AG10803 (cell line): Measurements from ENCODE around the gene GP1BA.
A peak's percentile ranks its signal among the peaks of the same experiment; 100 is the strongest.

ENCODE experiments used
- DNase-seq: peaks from one replicate; pipeline ENCODE4 v3.0.0; 2010; ENCODE audit warnings: low read depth
- H3K4me3 ChIP-seq: 2 replicates; pipeline ENCODE4 v1.5.1; 2011; ENCODE audit warnings: mild to moderate bottlenecking, low read length, control low read depth
- TF ChIP-seq, protein P1 (sequence below): conservative IDR thresholded peaks from 2 replicates; pipeline ENCODE4 v1.5.1; 2011; ENCODE audit warnings: mild to moderate bottlenecking, low read length, control low read depth, inconsistent platforms

Gene GP1BA

GRCh38 chr17:4945944-4946280 lies 13.8 kb downstream of the GP1BA start:
- no peak for DNase-seq
- H3K4me3 ChIP-seq, result peak overlapping the region; percentile 97
- TF ChIP-seq, protein P1, sequence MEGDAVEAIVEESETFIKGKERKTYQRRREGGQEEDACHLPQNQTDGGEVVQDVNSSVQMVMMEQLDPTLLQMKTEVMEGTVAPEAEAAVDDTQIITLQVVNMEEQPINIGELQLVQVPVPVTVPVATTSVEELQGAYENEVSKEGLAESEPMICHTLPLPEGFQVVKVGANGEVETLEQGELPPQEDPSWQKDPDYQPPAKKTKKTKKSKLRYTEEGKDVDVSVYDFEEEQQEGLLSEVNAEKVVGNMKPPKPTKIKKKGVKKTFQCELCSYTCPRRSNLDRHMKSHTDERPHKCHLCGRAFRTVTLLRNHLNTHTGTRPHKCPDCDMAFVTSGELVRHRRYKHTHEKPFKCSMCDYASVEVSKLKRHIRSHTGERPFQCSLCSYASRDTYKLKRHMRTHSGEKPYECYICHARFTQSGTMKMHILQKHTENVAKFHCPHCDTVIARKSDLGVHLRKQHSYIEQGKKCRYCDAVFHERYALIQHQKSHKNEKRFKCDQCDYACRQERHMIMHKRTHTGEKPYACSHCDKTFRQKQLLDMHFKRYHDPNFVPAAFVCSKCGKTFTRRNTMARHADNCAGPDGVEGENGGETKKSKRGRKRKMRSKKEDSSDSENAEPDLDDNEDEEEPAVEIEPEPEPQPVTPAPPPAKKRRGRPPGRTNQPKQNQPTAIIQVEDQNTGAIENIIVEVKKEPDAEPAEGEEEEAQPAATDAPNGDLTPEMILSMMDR, result no peak

GRCh38 chr17:4946312-4946976 lies 14.4 kb downstream of the GP1BA start:
- DNase-seq, result no peak

DNA sequence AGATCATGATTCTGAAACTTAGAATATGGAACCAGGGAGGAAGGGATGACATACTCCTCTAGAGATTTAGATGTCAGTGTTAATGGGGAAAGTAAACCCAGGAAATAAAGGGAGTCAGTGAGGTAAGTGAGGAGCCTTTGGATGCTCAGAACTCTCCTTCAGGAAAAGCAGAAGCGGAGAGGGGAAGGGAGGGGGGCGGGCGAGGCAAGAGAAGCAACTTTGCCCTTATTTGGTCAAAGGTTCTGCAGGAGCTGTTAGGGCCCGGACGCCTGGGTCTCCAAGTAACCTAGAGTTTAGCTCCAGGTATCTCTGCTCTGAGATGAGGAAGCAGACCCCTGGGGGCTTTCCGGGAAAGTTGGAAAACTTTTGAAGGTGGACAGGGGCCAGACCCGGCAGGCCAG lies 14.9 kb downstream of the GP1BA start:
- TF ChIP-seq, protein P1, result no peak
- peak overlapping the region; percentile 97 for H3K4me3 ChIP-seq
- no peak for DNase-seq

More at GRCh38 chr17:4946312-4946976, 14.4 kb downstream of the GP1BA start:
- H3K4me3 ChIP-seq, result peak overlapping the region; percentile 97
- TF ChIP-seq, protein P1, result no peak

GRCh38 chr17:4947411-4948165 lies 15.5 kb downstream of the GP1BA start:
- peak; percentile 40 for DNase-seq
- peak overlapping the region; percentile 97 for H3K4me3 ChIP-seq
- TF ChIP-seq, protein P1, result no peak

DNA sequence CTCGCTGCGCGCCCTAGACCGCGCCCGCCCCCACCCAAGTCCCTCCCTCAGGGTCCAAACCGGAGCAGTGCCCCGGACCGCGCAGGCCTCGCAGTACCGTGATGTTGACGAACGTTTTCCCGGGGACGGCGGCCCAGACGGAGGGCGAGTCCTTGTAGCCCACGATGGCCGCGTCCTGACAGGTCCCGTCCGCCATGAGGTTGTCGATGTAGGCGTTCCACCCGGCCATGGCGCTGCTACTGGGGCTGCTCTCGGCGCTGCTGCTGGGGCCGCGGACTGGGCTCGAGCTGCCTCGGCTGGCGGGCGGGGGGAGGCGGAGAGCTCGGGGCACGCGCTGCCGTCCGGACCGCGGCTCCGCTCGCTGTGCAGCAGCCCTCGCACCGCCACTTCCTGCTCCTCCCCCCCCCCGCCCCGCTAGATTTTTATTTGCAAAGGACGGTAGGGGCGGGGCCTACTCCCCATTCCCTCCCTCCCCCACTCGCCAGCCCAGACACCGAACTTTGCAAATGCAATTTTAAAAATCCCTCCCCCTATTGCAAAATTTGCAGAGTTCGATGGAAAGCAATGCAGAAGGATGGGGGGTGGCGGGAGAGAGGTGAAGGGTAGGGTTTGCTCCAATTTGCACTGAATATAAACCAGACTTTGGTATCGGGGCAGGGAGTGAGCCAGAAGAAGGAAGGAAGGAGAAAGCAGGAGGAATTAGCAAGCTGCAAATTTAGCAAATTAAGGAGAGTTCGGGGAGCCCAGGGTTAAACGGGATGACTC lies 16.3 kb downstream of the GP1BA start, which contains the start of gene PFN1:
Gene PFN1, minus strand, starts transcription at position 365 of the 765 bp plus-strand sequence. Its CDS starts 136 bp downstream, at position 229.
- peak; percentile 94 for DNase-seq
- TF ChIP-seq, protein P1, result no peak
- peak within 1 kb of the TSS; percentile 97 for H3K4me3 ChIP-seq

DNA sequence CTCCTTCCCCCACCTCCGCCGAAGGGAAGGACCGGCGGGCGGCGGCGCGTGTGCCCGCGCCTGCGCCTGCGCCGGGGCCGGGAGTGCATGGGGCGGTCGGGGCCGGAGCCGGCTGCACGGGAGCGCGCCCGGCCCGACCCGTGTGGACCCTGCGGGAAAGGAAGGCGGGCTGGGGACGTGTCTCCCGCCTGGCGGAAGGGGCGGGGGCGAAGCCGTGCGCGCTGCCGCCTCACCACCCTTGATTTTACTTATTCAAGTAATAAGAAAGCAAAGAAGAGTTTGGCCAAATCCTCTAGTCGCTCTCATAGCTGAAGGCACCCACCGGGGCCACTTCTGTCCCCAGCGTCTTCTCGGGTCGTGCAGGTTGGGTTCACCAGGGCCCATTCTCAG lies 16.8 kb downstream of the GP1BA start:
- TF ChIP-seq, protein P1, result no peak
- peak overlapping the region; percentile 97 for H3K4me3 ChIP-seq

More for the DNA sequence above, 16.8 kb downstream of the GP1BA start:
- DNase-seq, result peak; percentile 89
